Myometrial cell (primary cell): ENCODE data around the gene TMEM107. TPM values are rescaled to one million over a fixed set of nuclear protein-coding genes. Genes with fewer than 3 reads are reported as not detected.

ENCODE experiments used
- total RNA-seq: library from RNA; depleted of rRNA; stranded (reverse); fragments of >200 nt; gene quantifications from 2 replicates; pipeline ENCODE4 v1.2.3, GENCODE V29; 2015

TMEM107 gene
- total RNA-seq: 45.3 and 62.9 TPM in 2 replicates

DNA sequence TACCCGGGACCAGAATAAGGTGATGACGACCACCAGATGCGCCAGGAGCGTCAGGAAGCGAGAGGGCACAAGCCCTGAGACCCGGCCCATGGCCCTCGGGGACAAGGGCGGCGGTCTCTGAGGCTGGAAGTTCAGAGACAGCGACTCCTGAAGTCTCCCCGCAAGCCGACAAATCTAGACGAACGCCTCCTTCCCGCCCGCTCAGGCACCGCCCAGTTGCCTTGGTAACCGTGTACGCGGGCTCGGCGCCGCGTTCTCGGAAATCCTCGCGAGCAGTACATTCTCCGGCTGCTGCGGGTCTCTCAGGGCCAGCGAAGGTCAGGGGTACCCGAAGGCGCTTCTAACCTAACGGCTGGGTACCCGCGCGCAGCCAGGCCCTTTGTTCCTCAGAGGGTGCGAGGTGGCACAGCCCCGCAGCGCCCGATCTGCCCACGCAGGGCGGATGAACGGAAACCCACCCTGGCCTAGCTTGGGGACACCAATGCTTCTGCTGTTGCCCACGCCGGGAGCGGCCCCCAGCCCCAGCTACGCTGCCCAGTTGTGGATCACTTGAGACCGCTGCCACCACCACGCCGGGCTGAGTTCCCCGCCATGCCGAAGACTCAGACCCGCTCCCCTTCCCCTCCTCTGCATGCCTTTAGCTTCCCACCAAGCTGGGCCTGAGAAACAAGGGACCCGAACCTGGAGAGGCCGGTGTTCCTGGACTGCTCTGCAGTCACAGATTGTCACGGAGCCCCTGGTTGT is at the start of gene TMEM107:
TMEM107 (minus strand) TSS at position 184 of the 744 bp plus-strand sequence; CDS start at position 90, 94 bp downstream.

DNA sequence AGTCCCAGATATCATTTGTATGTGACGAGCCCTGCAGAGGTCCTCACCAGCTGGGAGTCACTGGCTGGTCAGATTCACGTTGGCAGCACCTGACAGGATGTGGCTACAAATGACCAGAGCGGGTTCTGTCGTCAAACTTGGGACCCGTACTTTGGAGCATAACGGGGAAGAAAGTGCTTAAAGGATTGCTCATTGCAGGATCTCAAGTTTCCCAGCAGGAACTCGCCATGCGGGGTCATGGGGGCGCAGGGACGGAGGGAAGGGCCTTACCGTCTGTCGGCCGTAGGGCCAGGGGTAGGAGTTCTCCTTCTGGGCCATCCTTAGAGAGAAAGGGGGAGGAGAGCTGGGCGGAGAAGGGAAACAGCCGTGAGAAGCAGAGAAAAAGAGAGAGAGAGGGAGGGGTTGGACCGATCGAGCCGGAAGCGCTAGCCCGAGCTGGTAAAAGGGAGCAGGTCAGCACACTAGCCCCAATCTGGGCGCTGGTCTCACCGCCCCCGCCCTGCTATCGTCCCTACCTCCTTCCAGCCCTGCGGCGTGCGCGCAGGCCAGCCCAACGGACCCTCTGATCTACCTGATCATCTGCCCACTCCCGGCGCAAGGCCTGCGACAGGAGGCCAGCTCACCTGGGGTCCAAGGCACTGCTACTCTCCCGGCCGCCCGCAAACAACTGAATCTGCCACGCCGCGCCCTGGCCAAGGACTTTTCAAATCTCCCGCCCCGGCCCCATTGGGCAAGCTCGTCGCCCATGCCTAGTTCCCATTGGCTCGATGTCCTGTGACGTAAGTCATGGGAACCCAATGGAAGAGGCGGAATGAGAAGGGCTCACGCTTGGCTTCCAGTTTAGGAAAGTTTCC is 34.0 kb upstream of the TMEM107 start, which contains the start of gene AURKB:
AURKB (minus strand) TSS at position 669 of the 854 bp plus-strand sequence; CDS start at position 318, 351 bp downstream.

GRCh38 chr17:8189711-8190477 is 13.7 kb upstream of the TMEM107 start, which contains the start of gene BORCS6:
Gene BORCS6, minus strand, starts transcription at chr17:8190180. Its CDS starts 40 bp downstream, at chr17:8190140.

DNA sequence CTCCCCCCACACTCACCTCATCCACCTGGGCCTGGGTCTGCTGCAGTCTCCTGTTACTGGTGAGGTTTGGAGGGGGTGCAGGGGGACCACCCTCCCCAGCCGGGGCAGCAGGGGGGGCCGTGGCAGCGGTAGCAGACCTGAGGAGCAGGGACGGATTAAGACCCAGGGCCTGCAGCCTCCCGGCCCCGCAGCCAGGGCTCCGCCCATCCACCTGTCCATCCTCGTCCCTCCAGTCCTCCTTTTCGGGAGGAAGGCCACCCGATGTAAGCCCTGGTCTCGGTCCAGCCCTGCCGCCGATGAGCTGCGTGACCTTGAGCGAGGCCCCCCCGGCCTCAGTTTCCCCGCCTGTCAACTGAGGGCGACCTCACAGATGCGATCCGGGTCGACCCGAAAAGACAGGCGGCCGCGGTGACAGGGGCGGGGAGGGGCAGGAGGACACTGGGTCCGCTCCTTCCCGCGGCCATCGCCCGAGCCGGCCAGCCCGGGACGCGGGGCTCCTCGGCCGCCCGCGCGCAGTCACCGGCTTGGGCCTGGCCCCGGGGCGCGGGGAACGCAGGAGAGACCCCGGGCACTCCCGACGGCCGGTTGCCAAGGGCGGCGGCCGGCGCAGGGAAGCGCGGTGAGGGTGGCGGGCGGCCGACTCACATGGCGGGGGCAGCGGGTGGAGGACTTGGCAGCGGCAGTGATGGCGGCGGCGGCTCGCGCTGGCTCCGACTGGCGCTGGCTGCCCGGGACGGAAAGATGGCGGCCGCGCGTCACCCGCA is 13.8 kb downstream of the TMEM107 start, which contains the start of gene VAMP2:
VAMP2 (minus strand) TSS at position 716 of the 764 bp plus-strand sequence; CDS start at position 647, 69 bp downstream.

GRCh38 chr17:8152112-8152775 is 23.9 kb downstream of the TMEM107 start, which contains the start of gene PER1:
Gene PER1, minus strand, starts transcription at chr17:8152404. Its CDS starts 1,698 bp downstream, at chr17:8150706.

DNA sequence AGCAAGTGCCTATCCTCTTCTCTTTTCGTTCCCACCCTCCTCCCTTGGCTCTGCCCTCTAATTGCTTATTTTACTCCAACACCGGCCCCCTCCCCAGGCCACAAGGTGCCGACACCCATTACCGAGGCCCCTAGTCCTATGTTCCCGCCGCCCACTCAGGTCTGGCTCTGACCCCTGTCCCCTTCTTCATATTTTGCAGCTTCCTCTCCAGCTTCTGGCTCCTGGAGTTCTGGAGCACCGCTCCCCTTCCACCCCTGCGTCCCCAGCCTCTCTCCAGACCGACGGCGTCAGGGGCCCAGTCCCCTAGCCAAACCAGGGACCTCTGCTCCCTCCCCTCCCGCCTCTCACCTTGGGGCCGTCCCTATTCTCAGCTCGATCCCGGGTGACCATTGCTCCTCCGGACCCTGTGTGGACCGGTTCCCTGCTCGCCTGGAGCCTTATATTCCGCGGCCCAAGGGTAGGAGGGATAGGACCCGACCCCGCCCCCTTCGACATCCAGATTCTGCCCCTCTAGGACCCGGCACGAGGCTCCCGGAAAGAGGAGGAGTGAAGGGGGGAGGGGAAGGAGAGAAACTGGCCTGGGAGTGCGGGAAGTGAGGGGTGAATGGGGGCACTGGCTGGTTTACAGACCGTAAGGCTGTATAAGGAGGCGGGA is 52.4 kb downstream of the TMEM107 start, which contains the start of gene HES7:
HES7 (minus strand) TSS at position 412 of the 655 bp plus-strand sequence; CDS start at position 390, 22 bp downstream.

Other genes with a start within 250 kb of the TMEM107 start
- 0.58 and 1.2 TPM in 2 replicates for gene KCNAB3, start 246.5 kb downstream of the TMEM107 start, total RNA-seq
- gene TRAPPC1, start 244.4 kb downstream of the TMEM107 start, total RNA-seq: 68.6 and 81.5 TPM in 2 replicates
- 30.3 and 35.7 TPM in 2 replicates for gene CNTROB, start 244.2 kb downstream of the TMEM107 start, total RNA-seq
- gene GUCY2D, start 173.8 kb downstream of the TMEM107 start, total RNA-seq: 0.89 and 1.4 TPM in 2 replicates
- gene ALOX15B, start 137.3 kb downstream of the TMEM107 start, total RNA-seq: 0.18 and 0.29 TPM in 2 replicates
- gene ALOX12B, start 88.7 kb downstream of the TMEM107 start, total RNA-seq: not detected in 2 replicates
- gene ALOXE3, start 57.9 kb downstream of the TMEM107 start, total RNA-seq: 0.29 TPM in 1 of 2 replicates, not detected in the other
- 2.0 TPM in 1 of 2 replicates, not detected in the other for gene HES7, start 52.3 kb downstream of the TMEM107 start, total RNA-seq
- gene PER1, start 24.0 kb downstream of the TMEM107 start, total RNA-seq: 30.0 and 52.5 TPM in 2 replicates
- 4.0 and 6.2 TPM in 2 replicates for gene VAMP2, start 13.4 kb downstream of the TMEM107 start, total RNA-seq
- gene BORCS6, start 13.8 kb upstream of the TMEM107 start, total RNA-seq: 12.1 and 16.7 TPM in 2 replicates
- 48.0 and 50.5 TPM in 2 replicates for gene AURKB, start 34.2 kb upstream of the TMEM107 start, total RNA-seq
- 2.3 and 4.0 TPM in 2 replicates for gene CTC1, start 71.7 kb upstream of the TMEM107 start, total RNA-seq
- 45.9 and 77.3 TPM in 2 replicates for gene PFAS, start 72.9 kb upstream of the TMEM107 start, total RNA-seq
- 26.8 and 42.9 TPM in 2 replicates for gene RANGRF, start 112.3 kb upstream of the TMEM107 start, total RNA-seq
- 3.0 and 13.5 TPM in 2 replicates for gene SLC25A35, start 119.0 kb upstream of the TMEM107 start, total RNA-seq
- gene ARHGEF15, start 133.9 kb upstream of the TMEM107 start, total RNA-seq: not detected in 2 replicates
- not detected in 2 replicates for gene ODF4, start 163.5 kb upstream of the TMEM107 start, total RNA-seq
- 2,942 and 3,085 TPM in 2 replicates for gene RPL26, start 206.8 kb upstream of the TMEM107 start, total RNA-seq
- gene RNF222, start 221.4 kb upstream of the TMEM107 start, total RNA-seq: not detected in 2 replicates